ENCODE measurements around the gene JMY. TPM values are rescaled to one million over a fixed set of nuclear protein-coding genes. Genes with fewer than 3 reads are reported as not detected.

JMY gene
- total and polyA plus RNA-seq, 2 experiments from 2014 or later: 2.0 to 11.7 TPM

- Histone ChIP-seq H2AFZ (no peak overlapping the region), H3K27ac (no peak overlapping the region), H3K4me1 (ENCODE audit: insufficient read depth) (no peaks in the 10 kb centered on the region), H3K9me2 (replicated peaks; ENCODE audit: insufficient read depth) (no peaks in the 10 kb centered on the region), H4K20me1 (ENCODE audit: insufficient read depth, poor library complexity, severe bottlenecking) (peaks cover 15% of the 10 kb centered on the region), H3K36me3 (replicated peaks; ENCODE audit: insufficient read depth, low read depth) (no peaks in the 10 kb centered on the region), H3K9me3 (ENCODE audit: low read depth) (no peaks in the 10 kb centered on the region), H3K4me3 (no peak overlapping the region), H3K79me2 (peaks cover 41% of the 10 kb centered on the region), H3K4me2 (no peak overlapping the region), H3K27me3 (no peaks in the 10 kb centered on the region)
- DNase-seq (ENCODE audit: low spot score): no peak
- WGBS (ENCODE audit: low lambda C conversion rate, missing lambda C conversion rate): 96% methylated on average over 6 of the region's 6 CpGs
- TF ChIP-seq CTCF (IDR thresholded peaks at IDR 0.05; ENCODE audit: poor library complexity) (no peak), EZH2 (IDR thresholded peaks at IDR 0.05; ENCODE audit: borderline replicate concordance) (no peak), EZH2phosphoT487 (IDR thresholded peaks at IDR 0.05; ENCODE audit: low read depth, severe bottlenecking, unreplicated experiment) (no peak)
These were observed 23.9 kb downstream of the JMY start for GRCh38 chr5:79259810-79260209.

DNA sequence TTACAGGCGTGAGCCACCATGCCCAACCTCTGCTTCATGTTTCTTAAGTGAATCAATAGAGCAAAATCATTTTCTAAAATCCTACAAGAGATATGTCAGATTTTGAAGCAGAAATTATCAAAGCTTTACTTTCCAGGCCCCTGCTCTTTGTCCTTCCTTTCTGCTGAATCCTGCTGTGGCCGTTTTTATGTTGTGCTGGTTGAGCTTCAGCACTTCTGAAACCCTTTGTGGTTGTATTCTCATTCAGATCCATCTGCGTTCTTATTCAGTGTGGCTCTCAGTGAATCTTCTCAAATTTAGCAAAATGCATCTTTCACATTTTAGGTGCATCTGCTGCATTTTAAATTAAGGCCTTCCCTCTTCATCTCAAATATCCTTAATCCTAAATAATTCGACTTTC lies 26.0 kb downstream of the JMY start:
- 65% methylated on average over 4 of the region's 4 CpGs for WGBS (ENCODE audit: low lambda C conversion rate, missing lambda C conversion rate)
- DNase-seq (ENCODE audit: low spot score): no peak
- no peaks in the 10 kb centered on the region for H3K9me3 ChIP-seq (ENCODE audit: low read depth)
- H3K27me3 ChIP-seq: no peaks in the 10 kb centered on the region
- peaks cover 12% of the 10 kb centered on the region for H4K20me1 ChIP-seq (ENCODE audit: insufficient read depth, poor library complexity, severe bottlenecking)
- H3K4me1 ChIP-seq (ENCODE audit: insufficient read depth): no peaks in the 10 kb centered on the region
- TF ChIP-seq EZH2 (IDR thresholded peaks at IDR 0.05; ENCODE audit: borderline replicate concordance) (no peak), EZH2phosphoT487 (IDR thresholded peaks at IDR 0.05; ENCODE audit: low read depth, severe bottlenecking, unreplicated experiment) (no peak), CTCF (IDR thresholded peaks at IDR 0.05; ENCODE audit: poor library complexity) (no peak)
- no peaks in the 10 kb centered on the region for H3K9me2 ChIP-seq (replicated peaks; ENCODE audit: insufficient read depth)
- H2AFZ ChIP-seq: no peak overlapping the region
- H3K27ac ChIP-seq: no peak overlapping the region
- no peaks in the 10 kb centered on the region for H3K36me3 ChIP-seq (replicated peaks; ENCODE audit: insufficient read depth, low read depth)
- no peak overlapping the region for H3K4me3 ChIP-seq
- H3K4me2 ChIP-seq: no peak overlapping the region
- peaks cover 24% of the 10 kb centered on the region for H3K79me2 ChIP-seq

DNA sequence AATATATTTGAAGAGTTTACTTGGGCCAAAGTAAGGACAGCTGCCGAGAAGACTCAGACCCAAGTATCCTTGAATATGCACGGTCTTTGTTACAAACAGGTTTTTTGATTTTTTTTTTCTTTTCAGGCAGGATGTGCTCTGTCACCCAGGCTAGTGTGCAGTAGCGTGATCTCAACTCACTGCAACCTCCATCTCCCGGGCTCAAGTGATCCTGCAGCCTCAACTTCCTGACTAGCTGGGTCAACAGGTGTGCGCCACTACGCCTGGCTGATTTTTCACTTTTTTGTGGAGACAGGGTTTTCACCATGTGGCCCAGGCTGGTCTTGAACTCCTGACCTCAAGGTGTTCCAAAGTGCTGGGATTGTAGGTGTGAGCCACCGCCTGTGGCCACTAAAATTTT lies 27.4 kb downstream of the JMY start:
- WGBS (ENCODE audit: low lambda C conversion rate, missing lambda C conversion rate): 94% methylated on average over 7 of the region's 7 CpGs
- no peaks in the 10 kb centered on the region for H3K27me3 ChIP-seq
- H3K4me2 ChIP-seq: no peak overlapping the region
- no peaks in the 10 kb centered on the region for H3K9me3 ChIP-seq (ENCODE audit: low read depth)
- TF ChIP-seq EZH2 (IDR thresholded peaks at IDR 0.05; ENCODE audit: borderline replicate concordance) (no peak), CTCF (IDR thresholded peaks at IDR 0.05; ENCODE audit: poor library complexity) (no peak), EZH2phosphoT487 (IDR thresholded peaks at IDR 0.05; ENCODE audit: low read depth, severe bottlenecking, unreplicated experiment) (no peak)
- no peak overlapping the region for H3K4me3 ChIP-seq
- H4K20me1 ChIP-seq (ENCODE audit: insufficient read depth, poor library complexity, severe bottlenecking): peaks cover 7% of the 10 kb centered on the region
- H2AFZ ChIP-seq: no peak overlapping the region
- H3K79me2 ChIP-seq: peaks cover 20% of the 10 kb centered on the region
- no peak for DNase-seq (ENCODE audit: low spot score)
- H3K36me3 ChIP-seq (replicated peaks; ENCODE audit: insufficient read depth, low read depth): no peaks in the 10 kb centered on the region
- no peak overlapping the region for H3K27ac ChIP-seq
- no peaks in the 10 kb centered on the region for H3K4me1 ChIP-seq (ENCODE audit: insufficient read depth)
- no peaks in the 10 kb centered on the region for H3K9me2 ChIP-seq (replicated peaks; ENCODE audit: insufficient read depth)

GRCh38 chr5:79267180-79267579 lies 31.2 kb downstream of the JMY start:
- no peak overlapping the region for H3K4me3 ChIP-seq
- no peak overlapping the region for H3K27ac ChIP-seq
- H3K79me2 ChIP-seq: peaks cover 32% of the 10 kb centered on the region
- H3K36me3 ChIP-seq (replicated peaks; ENCODE audit: insufficient read depth, low read depth): no peaks in the 10 kb centered on the region
- DNase-seq (ENCODE audit: low spot score): no peak
- H3K4me1 ChIP-seq (ENCODE audit: insufficient read depth): no peaks in the 10 kb centered on the region
- no peak overlapping the region for H2AFZ ChIP-seq
- H3K9me2 ChIP-seq (replicated peaks; ENCODE audit: insufficient read depth): no peaks in the 10 kb centered on the region
- no peaks in the 10 kb centered on the region for H3K27me3 ChIP-seq
- H4K20me1 ChIP-seq (ENCODE audit: insufficient read depth, poor library complexity, severe bottlenecking): peaks cover 5% of the 10 kb centered on the region
- no peak for TF ChIP-seq CTCF (IDR thresholded peaks at IDR 0.05; ENCODE audit: poor library complexity)
- no peak for TF ChIP-seq EZH2phosphoT487 (IDR thresholded peaks at IDR 0.05; ENCODE audit: low read depth, severe bottlenecking, unreplicated experiment)
- TF ChIP-seq EZH2 (IDR thresholded peaks at IDR 0.05; ENCODE audit: borderline replicate concordance): no peak
- no peak overlapping the region for H3K4me2 ChIP-seq
- no peaks in the 10 kb centered on the region for H3K9me3 ChIP-seq (ENCODE audit: low read depth)
